Epidermal melanocyte (primary cell): ENCODE data around the gene LTB.
"Not testable (repeated sequence)": the region's sequence is repeated elsewhere in the genome, so short reads cannot be mapped to it uniquely, and the experiment has no call there.

Experiments used
- DNase-seq: peaks from one replicate; pipeline ENCODE4 v3.0.0; 2011; ENCODE audit warnings: low spot score; ENCODE audit not compliant: insufficient read length

The LTB gene

GRCh38 chr6:31609519-31610406 is 27.5 kb upstream of the LTB start:
- no peak for DNase-seq

GRCh38 chr6:31607317-31607716 is 25.1 kb upstream of the LTB start:
- DNase-seq = no peak

- no peak for DNase-seq
Observed at GRCh38 chr6:31597006-31597405, 14.8 kb upstream of the LTB start.

- no peak for DNase-seq
Observed at GRCh38 chr6:31592396-31592771, 10.2 kb upstream of the LTB start.

- DNase-seq = not testable (repeated sequence)
Observed at GRCh38 chr6:31590691-31591090, 8.5 kb upstream of the LTB start.

GRCh38 chr6:31588871-31589650 is 6.8 kb upstream of the LTB start:
- DNase-seq = no peak

GRCh38 chr6:31587791-31588777 is 5.9 kb upstream of the LTB start:
- no peak for DNase-seq

GRCh38 chr6:31586599-31587281 is 4.5 kb upstream of the LTB start:
- no peak for DNase-seq

GRCh38 chr6:31586008-31586407 is 3.8 kb upstream of the LTB start, which contains the start of gene LST1:
Gene LST1, plus strand, starts transcription at chr6:31586277. Its CDS starts 1,023 bp downstream, at chr6:31587300.
- DNase-seq = no peak

- no peak for DNase-seq
Observed at GRCh38 chr6:31585491-31585890, 3.3 kb upstream of the LTB start.

- no peak for DNase-seq
Observed at GRCh38 chr6:31581434-31582229, 592 bp downstream of the LTB start.

- DNase-seq = peak; percentile 91
Observed at GRCh38 chr6:31580807-31581433, 1.3 kb downstream of the LTB start.

GRCh38 chr6:31580438-31580740 is 1.8 kb downstream of the LTB start:
- DNase-seq = no peak

GRCh38 chr6:31579546-31580437 is 2.4 kb downstream of the LTB start:
- DNase-seq = no peak

GRCh38 chr6:31579119-31579505 is 3.1 kb downstream of the LTB start:
- no peak for DNase-seq

- no peak for DNase-seq
Observed at GRCh38 chr6:31578184-31579118, 3.8 kb downstream of the LTB start.

- no peak for DNase-seq
Observed at GRCh38 chr6:31577579-31577966, 4.7 kb downstream of the LTB start.
